B cell (primary cell): ENCODE data around the gene TAF4. TPM values are rescaled to one million over a fixed set of nuclear protein-coding genes. Genes with fewer than 3 reads are reported as not detected.

Experiments used
- ATAC-seq: fragments of 200-7000 bp; cut with Tn5 transposase; one replicate; pipeline ENCODE4 v1.10.0; 2021; ENCODE audit warnings: low read depth, mild to moderate bottlenecking, moderate number of reproducible peaks, moderate library complexity
- CTCF ChIA-PET: fragments of 350-600 bp; sonication (Branson Sonifier 250); formaldehyde crosslinking; loops from one replicate; lab custom pipeline; 2021; ENCODE audit warnings: antibody characterized with exemption, inconsistent platforms; lab: Charles Lee
- POLR2A ChIA-PET: fragments of 350-600 bp; sonication (Branson Sonifier 250); formaldehyde crosslinking; loops from one replicate; lab custom pipeline; 2021; ENCODE audit warnings: antibody characterized with exemption; lab: Charles Lee
- DNase-seq: peaks from one replicate; pipeline ENCODE4 v3.0.0; 2013
- H2AFZ ChIP-seq: 2 replicates; pipeline ENCODE4 v1.6.1; 2012; ENCODE audit warnings: mild to moderate bottlenecking, low read depth, low read length; ENCODE audit not compliant: insufficient read depth, poor library complexity, severe bottlenecking
- H3K27ac ChIP-seq, 2 donors: 1 replicate in 1 of 2; 2 replicates in 1 of 2; pipeline ENCODE4 v1.5.1; 2012 to 2013; ENCODE audit warnings: low read length in 2 of 2, mild to moderate bottlenecking in 2 of 2, moderate library complexity in 1 of 2
- H3K27me3 ChIP-seq, 4 experiments: fragments of 200-600 bp in 1 of 4; sonication (generic) in 1 of 4; replicated peaks in 1 of 4; 1 replicate in 2 of 4; 2 replicates in 2 of 4; pipeline versions ENCODE4 v1.6.1 to v1.7.0; 2013 to 2016; ENCODE audit warnings: low read length in 3 of 4, mild to moderate bottlenecking in 2 of 4, mixed read lengths in 1 of 4, moderate library complexity in 1 of 4; ENCODE audit not compliant: insufficient read depth in 4 of 4, control insufficient read depth in 3 of 4; ENCODE audit errors: control extremely low read depth in 1 of 4
- H3K36me3 ChIP-seq, 2 experiments: replicated peaks in 1 of 2; 1 replicate in 1 of 2; 2 replicates in 1 of 2; pipeline versions ENCODE4 v1.6.1 to v1.7.1; 2013; ENCODE audit warnings: low read length in 1 of 2; ENCODE audit not compliant: insufficient read depth in 2 of 2, control insufficient read depth in 1 of 2; ENCODE audit errors: control extremely low read depth in 1 of 2, extremely low read depth in 1 of 2
- H3K4me1 ChIP-seq, 2 donors: fragments of 200-600 bp in 1 of 2; sonication (generic) in 1 of 2; 1 replicate in 1 of 2; 2 replicates in 1 of 2; pipeline versions ENCODE4 v1.5.1 to v1.6.1; 2013 to 2017; ENCODE audit warnings: low read length in 2 of 2; ENCODE audit not compliant: control insufficient read depth in 2 of 2, insufficient read depth in 2 of 2
- H3K4me2 ChIP-seq: replicated peaks from 2 replicates; pipeline ENCODE3; 2012; ENCODE audit warnings: mild to moderate bottlenecking, low read depth, low read length; ENCODE audit not compliant: poor library complexity, severe bottlenecking
- H3K4me3 ChIP-seq, 5 experiments: fragments of 200-600 bp in 1 of 5; sonication (generic) in 1 of 5; 1 replicate in 3 of 5; 2 replicates in 2 of 5; pipeline versions ENCODE4 v1.5.1 to v1.7.0; 2011 to 2016; ENCODE audit warnings: low read length in 4 of 5, mild to moderate bottlenecking in 4 of 5, low read depth in 2 of 5, control low read depth in 1 of 5, moderate library complexity in 1 of 5; ENCODE audit not compliant: insufficient read depth in 1 of 5; ENCODE audit errors: control extremely low read depth in 1 of 5, extremely low read depth in 1 of 5
- H3K79me2 ChIP-seq: fragments of 200-600 bp; sonication (generic); one replicate; pipeline ENCODE4 v1.6.0; 2016; ENCODE audit warnings: low read length; ENCODE audit not compliant: control insufficient read depth, insufficient read depth
- H3K9ac ChIP-seq: fragments of 200-600 bp; sonication (generic); 2 replicates; pipeline ENCODE4 v1.6.1; 2017; ENCODE audit warnings: mild to moderate bottlenecking, low read length, moderate library complexity
- H3K9me3 ChIP-seq, 3 donors: one replicate each; pipeline versions ENCODE4 v1.6.1 to v1.7.1; 2013; ENCODE audit warnings: low read length in 2 of 3; ENCODE audit not compliant: control insufficient read depth in 2 of 3, insufficient read depth in 1 of 3; ENCODE audit errors: control extremely low read depth in 1 of 3
- H4K20me1 ChIP-seq: 2 replicates; pipeline ENCODE4 v1.6.0; 2012; ENCODE audit warnings: mild to moderate bottlenecking, low read length; ENCODE audit not compliant: insufficient read depth, control insufficient read depth, poor library complexity, severe bottlenecking
- H3K27ac Mint-ChIP-seq: one replicate; pipeline ENCODE4 v1.8.0; 2021; ENCODE audit warnings: mixed read lengths
- H3K27me3 Mint-ChIP-seq: one replicate; pipeline ENCODE4 v1.8.0; 2021; ENCODE audit warnings: mixed read lengths
- H3K4me1 Mint-ChIP-seq: one replicate; pipeline ENCODE4 v1.8.0; 2021; ENCODE audit warnings: mixed read lengths
- H3K4me3 Mint-ChIP-seq: one replicate; pipeline ENCODE4 v1.8.0; 2021; ENCODE audit warnings: mixed read lengths
- H3K9me3 Mint-ChIP-seq: one replicate; pipeline ENCODE4 v1.8.0; 2022; ENCODE audit warnings: mixed read lengths; ENCODE audit not compliant: insufficient read depth
- CTCF ChIP-seq: fragments of 200-600 bp; IDR thresholded peaks from one replicate; pipeline ENCODE4 v1.8.0; 2022; ENCODE audit warnings: antibody characterized with exemption, mild to moderate bottlenecking
- EZH2 ChIP-seq: IDR thresholded peaks from 2 replicates; pipeline ENCODE4 v1.6.1; 2012; ENCODE audit warnings: borderline replicate concordance, low read depth, mild to moderate bottlenecking, moderate library complexity, low read length; ENCODE audit not compliant: insufficient read depth, poor library complexity, severe bottlenecking
- WGBS: methylation state at CpG from one replicate; pipeline ENCODE4 v1.1.5; 2013; ENCODE audit warnings: missing lambda C conversion rate; ENCODE audit not compliant: insufficient coverage; 5-methylcytosine and 5-hydroxymethylcytosine counted together
- intact Hi-C: fragments of 100-400 bp; cut with micrococcal nuclease; formaldehyde crosslinking; loops from one replicate; pipeline ENCODE4 v1.10.0; 2022
- polyA plus RNA-seq: library from polyadenylated mRNA; depleted of rRNA; stranded (reverse); fragments of >200 nt; gene quantifications from 2 replicates; pipeline ENCODE4 v1.2.3, GENCODE V29; 2012
- total RNA-seq, 2 donors: library from RNA; stranded (reverse); fragments of 120-200 nt in 1 of 2; gene quantifications; 1 replicate in 1 of 2; 2 replicates in 1 of 2; pipeline versions ENCODE4 v1.2.3 to v1.2.4, GENCODE V29; 2013 to 2022

Gene TAF4
- total and polyA plus RNA-seq, 2 donors (not counting 1 experiment from before 2014, with no cell fraction given), result 13.9 to 39.5 TPM

- H3K9me3 ChIP-seq, result no peaks in the 10 kb centered on the region
- H3K4me1 ChIP-seq, result no peaks in the 10 kb centered on the region
- Mint-ChIP-seq H3K4me1 (peaks cover 14% of the 10 kb centered on the region), H3K27me3 (no peaks in the 10 kb centered on the region), H3K9me3 (no peaks in the 10 kb centered on the region), H3K27ac (no peak overlapping the region), H3K4me3 (no peak overlapping the region)
- H3K79me2 ChIP-seq, result peaks cover 98% of the 10 kb centered on the region
- intact Hi-C loops, result no loop called here
- H3K27ac ChIP-seq, result no peak overlapping the region
- H2AFZ ChIP-seq, result no peak overlapping the region
- 96% methylated on average over 11 of the region's 19 CpGs for WGBS
- no peak overlapping the region for H3K9ac ChIP-seq
- H3K36me3 ChIP-seq, result no peaks in the 10 kb centered on the region
- ChIA-PET POLR2A (no interaction called here), CTCF (interaction anchor here (1.3 kb wide), 1 partner anchor 8 kb away, joined by 7 read pairs; no protein-coding TSS in a partner anchor)
- DNase-seq (no peak), ATAC-seq (no peak)
- peaks cover 80% of the 10 kb centered on the region for H4K20me1 ChIP-seq
- no peak overlapping the region for H3K4me2 ChIP-seq
- no peaks in the 10 kb centered on the region for H3K27me3 ChIP-seq
- TF ChIP-seq EZH2 (no peak), CTCF (no peak)
- H3K4me3 ChIP-seq, result no peak overlapping the region
These were observed 46.4 kb downstream of the TAF4 start for GRCh38 chr20:62019144-62019805.

GRCh38 chr20:62018437-62019143, 47.1 kb downstream of the TAF4 start:
- TF ChIP-seq EZH2, result no peak
- no peak for TF ChIP-seq CTCF
- H3K27ac Mint-ChIP-seq, result no peak overlapping the region
- Histone ChIP-seq H3K4me3 (no peak overlapping the region), H3K9me3 (no peaks in the 10 kb centered on the region), H3K27me3 (no peaks in the 10 kb centered on the region), H2AFZ (no peak overlapping the region), H3K36me3 (peaks cover 0 to 5% of the 10 kb centered on the region in 2 experiments), H4K20me1 (peaks cover 75% of the 10 kb centered on the region), H3K27ac (no peak overlapping the region), H3K4me2 (no peak overlapping the region), H3K9ac (no peak overlapping the region), H3K79me2 (peaks cover 96% of the 10 kb centered on the region), H3K4me1 (no peaks in the 10 kb centered on the region)
- CTCF ChIA-PET, result interaction anchor here (1.3 kb wide), 1 partner anchor 7 kb away, joined by 7 read pairs; no protein-coding TSS in a partner anchor
- 97% methylated on average over 22 of the region's 23 CpGs for WGBS
- intact Hi-C loops, result no loop called here
- H3K4me3 Mint-ChIP-seq, result no peak overlapping the region
- ATAC-seq, result no peak
- POLR2A ChIA-PET, result no interaction called here
- no peaks in the 10 kb centered on the region for H3K9me3 Mint-ChIP-seq
- no peak for DNase-seq
- no peaks in the 10 kb centered on the region for H3K27me3 Mint-ChIP-seq
- H3K4me1 Mint-ChIP-seq, result peaks cover 12% of the 10 kb centered on the region
